WTC11 (cell line): ENCODE measurements around the gene TGFBR2. TPM values are rescaled to one million over a fixed set of nuclear protein-coding genes. Genes with fewer than 3 reads are reported as not detected.

ENCODE experiments used
- ATAC-seq: fragments of 200-7000 bp; cut with Tn5 transposase; 2 replicates; pipeline ENCODE4 v1.10.0; 2021; ENCODE audit warnings: mild to moderate bottlenecking, moderate library complexity
- CTCF ChIA-PET: fragments of 300-600 bp; sonication (Branson Sonifier 250); formaldehyde crosslinking; loops from one replicate; lab custom pipeline; 2021; ENCODE audit warnings: antibody characterized with exemption; lab: Charles Lee
- POLR2A ChIA-PET: fragments of 350-600 bp; sonication (Branson Sonifier 250); formaldehyde crosslinking; loops from one replicate; lab custom pipeline; 2021; ENCODE audit warnings: antibody characterized with exemption; lab: Charles Lee
- DNase-seq: peaks from one replicate; pipeline ENCODE4 v3.0.0; 2021; ENCODE audit warnings: low spot score
- H3K27ac Mint-ChIP-seq: 2 replicates; pipeline ENCODE4 v1.8.0; 2021; ENCODE audit warnings: mixed read lengths
- H3K27me3 Mint-ChIP-seq: 2 replicates; pipeline ENCODE4 v1.8.0; 2021; ENCODE audit warnings: low read depth, mild to moderate bottlenecking, moderate library complexity, mixed read lengths
- H3K36me3 Mint-ChIP-seq: 2 replicates; pipeline ENCODE4 v1.8.0; 2021; ENCODE audit warnings: mixed read lengths
- H3K4me1 Mint-ChIP-seq: 2 replicates; pipeline ENCODE4 v1.8.0; 2022; ENCODE audit warnings: mixed read lengths
- H3K4me3 Mint-ChIP-seq: 2 replicates; pipeline ENCODE4 v1.8.0; 2021; ENCODE audit warnings: mild to moderate bottlenecking, moderate library complexity, mixed read lengths
- H3K9me3 Mint-ChIP-seq: 2 replicates; pipeline ENCODE4 v1.8.0; 2021; ENCODE audit warnings: mixed read lengths
- E2F4 ChIP-seq: sonication (generic); formaldehyde crosslinking; IDR thresholded peaks from 2 replicates; pipeline ENCODE4 v1.8.1; 2022; ENCODE audit warnings: low read depth, mild to moderate bottlenecking, moderate library complexity, missing genetic modification reagents, borderline replicate concordance
- ELF4 ChIP-seq: sonication (generic); formaldehyde crosslinking; IDR thresholded peaks from 2 replicates; pipeline ENCODE4 v1.8.1; 2022; ENCODE audit warnings: low read depth, mild to moderate bottlenecking, moderate library complexity, missing genetic modification reagents
- ETV6 ChIP-seq: sonication (generic); formaldehyde crosslinking; IDR thresholded peaks from 2 replicates; pipeline ENCODE4 v1.8.1; 2022; ENCODE audit warnings: mild to moderate bottlenecking, missing genetic modification reagents
- FOXK1 ChIP-seq: sonication (generic); formaldehyde crosslinking; IDR thresholded peaks from 2 replicates; pipeline ENCODE4 v1.8.0; 2022; ENCODE audit warnings: mild to moderate bottlenecking, moderate library complexity, missing genetic modification reagents
- GABPB1 ChIP-seq: sonication (generic); formaldehyde crosslinking; IDR thresholded peaks from 2 replicates; pipeline ENCODE4 v1.8.1; 2023; ENCODE audit warnings: mild to moderate bottlenecking, missing genetic modification reagents
- HMGA2 ChIP-seq: fragments of 250-450 bp; sonication (Bioruptor Pico); IDR thresholded peaks from 2 replicates; pipeline ENCODE4 v1.4.0; 2021; ENCODE audit warnings: mild to moderate bottlenecking, moderate library complexity
- IRF2 ChIP-seq: sonication (generic); formaldehyde crosslinking; IDR thresholded peaks from 2 replicates; pipeline ENCODE4 v1.8.0; 2022; ENCODE audit warnings: low read depth, missing genetic modification reagents, borderline replicate concordance
- MXD4 ChIP-seq: fragments of 250-450 bp; sonication (Bioruptor Pico); IDR thresholded peaks from 2 replicates; pipeline ENCODE4 v1.8.0; 2021; ENCODE audit warnings: mild to moderate bottlenecking, moderate library complexity, borderline replicate concordance
- MYBL2 ChIP-seq: sonication (generic); formaldehyde crosslinking; IDR thresholded peaks from 2 replicates; pipeline ENCODE4 v1.8.1; 2023; ENCODE audit warnings: mild to moderate bottlenecking, moderate library complexity, missing genetic modification reagents
- NR1H2 ChIP-seq: sonication (generic); formaldehyde crosslinking; IDR thresholded peaks from 2 replicates; pipeline ENCODE4 v1.9.0; 2021; ENCODE audit warnings: mild to moderate bottlenecking, moderate library complexity, missing genetic modification reagents
- SP1 ChIP-seq: sonication (generic); formaldehyde crosslinking; conservative IDR thresholded peaks from 2 replicates; pipeline ENCODE4 v1.8.1; 2022; ENCODE audit warnings: missing genetic modification reagents
- STAT6 ChIP-seq: sonication (generic); formaldehyde crosslinking; conservative IDR thresholded peaks from 2 replicates; pipeline ENCODE4 v1.8.1; 2023; ENCODE audit warnings: mild to moderate bottlenecking, low read depth, missing genetic modification reagents, moderate library complexity
- TEAD4 ChIP-seq: sonication (generic); formaldehyde crosslinking; IDR thresholded peaks from 2 replicates; pipeline ENCODE4 v1.8.0; 2022; ENCODE audit warnings: mild to moderate bottlenecking, missing genetic modification reagents
- TP53 ChIP-seq: sonication (generic); formaldehyde crosslinking; IDR thresholded peaks from 2 replicates; pipeline ENCODE4 v1.8.1; 2023; ENCODE audit warnings: mild to moderate bottlenecking, missing genetic modification reagents
- ZBTB21 ChIP-seq: sonication (generic); formaldehyde crosslinking; IDR thresholded peaks from 2 replicates; pipeline ENCODE4 v1.8.1; 2023; ENCODE audit warnings: mild to moderate bottlenecking, missing genetic modification reagents, borderline replicate concordance
- ZMAT4 ChIP-seq: fragments of 250-450 bp; sonication (Bioruptor Pico); IDR thresholded peaks from 2 replicates; pipeline ENCODE4 v1.9.0; 2021; ENCODE audit warnings: mild to moderate bottlenecking
- ZNF423 ChIP-seq: fragments of 250-450 bp; sonication (Bioruptor Pico); IDR thresholded peaks from 2 replicates; pipeline ENCODE4 v2.1.2; 2022; ENCODE audit warnings: mild to moderate bottlenecking, moderate library complexity
- ZNF425 ChIP-seq: fragments of 250-450 bp; sonication (Bioruptor Pico); conservative IDR thresholded peaks from 2 replicates; pipeline ENCODE4 v1.9.0; 2021; ENCODE audit warnings: mild to moderate bottlenecking
- ZNF671 ChIP-seq: fragments of 250-450 bp; sonication (Bioruptor Pico); IDR thresholded peaks from 2 replicates; pipeline ENCODE4 v1.8.0; 2021; ENCODE audit warnings: mild to moderate bottlenecking
- total RNA-seq: library from RNA; stranded (reverse); gene quantifications from 3 replicates; pipeline ENCODE4 v1.2.3, GENCODE V29; 2021

The TGFBR2 gene
- total RNA-seq, 1 experiment from 2014 or later = 9.6 TPM

DNA sequence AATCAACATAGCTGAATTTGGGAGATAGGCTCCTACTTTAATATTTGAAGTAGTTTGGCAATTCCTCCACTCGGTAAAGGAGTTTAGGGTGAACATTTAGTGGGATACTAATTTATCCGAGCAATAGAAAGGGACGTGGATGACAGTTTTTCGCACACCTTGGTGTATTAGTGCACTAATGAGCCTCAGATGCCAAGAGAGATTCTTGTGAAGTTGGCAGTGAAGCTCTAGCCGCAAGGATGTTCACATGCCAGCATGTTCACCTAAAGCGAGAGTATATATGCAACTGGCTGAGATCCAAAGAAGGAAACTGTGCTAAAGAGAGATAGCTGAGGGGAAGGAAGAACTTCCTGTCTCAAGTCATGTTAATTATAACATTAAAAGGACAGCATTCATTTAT is 58.5 kb downstream of the TGFBR2 start (continued):
- TF ChIP-seq IRF2 (CRISPR knock-in tag) (no peak), SP1 (CRISPR knock-in tag) (no peak), FOXK1 (CRISPR knock-in tag) (no peak)

DNA sequence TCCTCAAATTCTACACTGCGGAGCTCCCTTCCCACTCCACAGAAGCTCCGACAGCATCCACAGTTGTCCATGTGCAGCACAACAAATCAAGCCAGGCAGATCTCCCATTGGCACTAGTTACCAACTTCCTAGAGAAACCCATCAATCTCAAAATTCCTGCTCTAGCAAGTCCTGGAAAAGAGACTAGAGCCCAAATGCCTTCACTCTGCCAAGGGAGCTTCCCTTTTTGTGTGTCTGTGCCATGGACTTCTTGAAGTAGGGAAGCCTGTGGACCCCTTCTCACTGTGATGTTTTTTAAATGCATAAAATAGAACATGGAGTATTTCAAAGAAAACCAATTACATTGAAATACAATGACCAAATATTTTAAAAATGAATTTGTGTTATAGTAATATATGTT is 59.1 kb downstream of the TGFBR2 start:
- Mint-ChIP-seq H3K9me3 (no peaks in the 10 kb centered on the region), H3K27me3 (no peaks in the 10 kb centered on the region), H3K4me1 (peaks cover 74% of the 10 kb centered on the region), H3K4me3 (no peak overlapping the region), H3K27ac (no peak overlapping the region), H3K36me3 (peaks cover 18% of the 10 kb centered on the region)
- TF ChIP-seq MXD4 (no peak), ELF4 (no peak), ZNF423 (CRISPR knock-in tag) (no peak), GABPB1 (CRISPR knock-in tag) (no peak), ETV6 (CRISPR knock-in tag) (no peak), ZMAT4 (CRISPR knock-in tag) (no peak), TEAD4 (CRISPR knock-in tag) (no peak), ZNF671 (CRISPR knock-in tag) (no peak), ZNF425 (CRISPR knock-in tag) (no peak), NR1H2 (CRISPR knock-in tag) (no peak), TP53 (CRISPR knock-in tag) (no peak), ZBTB21 (CRISPR knock-in tag) (no peak), STAT6 (CRISPR knock-in tag) (no peak), E2F4 (CRISPR knock-in tag) (no peak), HMGA2 (CRISPR knock-in tag) (no peak), MYBL2 (CRISPR knock-in tag) (no peak)
- ChIA-PET CTCF (interaction anchor here (0.5 kb wide), 1 partner anchor 928 kb away, joined by 4 read pairs; no protein-coding TSS in a partner anchor), POLR2A (no interaction called here)
- no peak for DNase-seq
- no peak for ATAC-seq
